Stimulated activated CD4-positive, alpha-beta T cell treated with anti-CD3 and anti-CD28 coated beads, Interleukin-1b, Interleukin-23, amount 100 ng/mL, for 48 hours (primary cell): ENCODE data around the gene UACA.
"Not testable (repeated sequence)": the region's sequence is repeated elsewhere in the genome, so short reads cannot be mapped to it uniquely, and the experiment has no call there.

ENCODE experiments used
- DNase-seq: peaks from one replicate; pipeline ENCODE4 v3.0.0-alpha.2; 2020

The UACA gene

DNA sequence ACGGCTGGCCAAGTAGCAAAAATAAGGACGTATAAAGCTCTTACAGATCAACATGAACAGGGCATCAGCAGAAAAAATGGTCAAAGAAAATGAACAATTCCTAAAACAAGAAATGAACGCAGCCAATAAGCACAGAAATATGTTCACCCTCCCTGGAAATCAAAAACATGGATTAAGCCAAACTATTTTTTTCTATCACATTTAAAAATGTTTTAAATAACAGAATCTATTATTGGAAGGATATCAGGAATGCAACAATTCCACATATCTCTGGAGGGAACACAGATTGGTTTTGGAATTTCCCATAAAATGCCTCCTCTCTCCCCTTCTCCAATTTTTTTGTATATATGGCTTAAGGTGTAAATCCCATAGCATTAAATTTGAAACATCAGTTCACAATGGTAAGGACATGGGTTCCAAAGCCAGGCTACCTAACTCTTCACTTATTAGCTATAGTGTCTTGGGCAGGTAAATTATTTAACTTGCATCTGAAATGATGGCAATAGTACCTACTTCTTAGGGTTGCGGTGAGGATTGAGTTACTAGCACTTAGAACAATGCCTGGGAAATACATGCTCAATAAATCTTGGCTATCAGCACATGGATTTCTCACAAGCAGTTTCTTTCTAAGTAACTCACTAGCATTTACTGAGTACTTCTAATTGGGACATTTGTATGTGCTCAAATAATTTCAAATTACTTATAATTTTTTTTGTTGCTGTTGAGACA is 10.1 kb downstream of the UACA start:
- no peak for DNase-seq

DNA sequence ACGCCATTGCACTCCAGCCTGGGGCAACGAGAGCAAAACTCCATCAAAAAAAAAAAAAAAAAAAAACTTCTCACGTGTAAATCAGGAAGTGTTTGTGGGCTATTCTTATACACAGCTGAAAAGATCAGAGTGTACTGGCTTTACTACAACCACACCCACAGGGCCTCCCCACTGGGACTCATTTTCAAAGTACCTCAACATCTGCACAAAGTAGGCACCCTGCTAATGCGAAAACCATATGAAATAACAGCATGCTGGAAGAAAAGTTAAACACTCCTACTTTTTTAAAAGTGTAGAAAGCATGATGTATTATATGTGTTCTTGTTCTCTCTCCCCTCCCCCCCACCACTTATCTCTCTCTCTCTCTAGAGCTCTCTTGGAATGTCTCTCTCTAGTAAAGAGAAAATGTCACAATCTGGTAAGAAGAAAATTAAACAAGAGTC is 11.1 kb downstream of the UACA start:
- no peak for DNase-seq

DNA sequence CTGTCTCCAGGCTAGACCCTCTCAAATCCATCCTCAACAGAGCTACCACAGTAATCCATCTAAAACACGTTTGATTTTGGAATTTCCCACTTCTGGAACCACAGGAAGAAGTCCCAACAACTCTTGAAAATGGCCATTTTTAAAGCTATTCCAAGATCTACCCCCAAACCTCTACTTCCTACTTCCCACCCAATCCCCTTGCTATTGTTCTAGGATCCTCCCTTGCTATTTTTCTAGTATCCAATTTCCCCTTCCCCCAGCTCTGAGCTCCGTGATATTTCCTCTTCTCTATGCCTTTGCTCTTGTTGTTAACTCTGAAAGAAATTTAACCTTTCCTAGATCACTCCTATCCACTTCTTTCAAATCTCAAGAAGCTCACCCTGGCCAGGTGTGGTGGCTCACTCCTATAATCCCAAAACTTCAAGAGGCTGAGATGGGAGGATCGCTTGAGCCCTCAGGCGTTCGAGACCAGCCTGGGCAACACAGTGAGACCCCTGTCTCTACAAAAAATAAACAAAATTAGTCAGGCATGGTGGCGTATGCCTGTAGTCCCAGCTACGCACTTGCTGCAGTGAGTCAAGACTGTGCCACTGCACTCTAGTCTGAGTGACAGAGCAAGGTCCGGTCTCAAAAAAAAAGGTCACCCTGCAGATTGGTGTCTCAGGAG is 13.0 kb downstream of the UACA start:
- no peak for DNase-seq

DNA sequence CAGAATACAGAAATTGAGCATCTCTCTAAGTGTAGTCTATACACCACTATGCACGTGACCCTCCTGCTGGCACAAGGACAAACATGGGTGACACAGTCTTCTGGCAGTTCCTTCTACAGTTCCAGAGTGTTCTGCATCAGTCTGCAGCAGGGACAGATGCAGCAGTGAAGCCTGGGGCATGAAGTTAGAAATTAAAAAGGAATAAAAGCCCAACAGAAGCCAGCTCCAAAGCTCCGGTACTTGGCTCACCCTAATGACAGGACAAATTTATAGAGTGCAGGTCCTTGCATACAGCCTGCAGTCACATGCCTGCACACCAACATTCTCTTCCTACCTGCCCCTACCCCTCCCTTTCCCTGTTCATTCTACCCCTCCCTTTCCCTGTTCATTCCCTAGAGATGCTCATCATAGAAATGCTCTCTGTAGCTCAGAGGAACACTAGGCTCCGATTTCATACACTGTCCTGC is 15.0 kb downstream of the UACA start:
- no peak for DNase-seq

DNA sequence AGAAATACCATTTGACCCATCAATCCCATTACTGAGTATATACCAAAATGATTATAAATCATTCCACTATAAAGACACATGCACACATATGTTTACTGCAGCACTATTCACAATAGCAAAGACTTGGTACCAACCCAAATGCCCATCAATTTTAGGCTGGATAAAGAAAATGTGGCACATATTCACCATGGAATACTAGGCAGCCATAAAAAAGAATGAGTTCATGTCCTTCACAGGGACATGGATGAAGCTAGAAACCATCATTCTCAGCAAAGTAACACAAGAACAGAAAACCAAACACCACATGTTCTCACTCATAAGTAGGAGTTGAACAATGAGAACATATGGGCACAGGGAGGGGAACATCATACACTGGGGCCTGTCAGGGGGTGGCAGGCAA is 16.8 kb downstream of the UACA start:
- not testable (repeated sequence) for DNase-seq

DNA sequence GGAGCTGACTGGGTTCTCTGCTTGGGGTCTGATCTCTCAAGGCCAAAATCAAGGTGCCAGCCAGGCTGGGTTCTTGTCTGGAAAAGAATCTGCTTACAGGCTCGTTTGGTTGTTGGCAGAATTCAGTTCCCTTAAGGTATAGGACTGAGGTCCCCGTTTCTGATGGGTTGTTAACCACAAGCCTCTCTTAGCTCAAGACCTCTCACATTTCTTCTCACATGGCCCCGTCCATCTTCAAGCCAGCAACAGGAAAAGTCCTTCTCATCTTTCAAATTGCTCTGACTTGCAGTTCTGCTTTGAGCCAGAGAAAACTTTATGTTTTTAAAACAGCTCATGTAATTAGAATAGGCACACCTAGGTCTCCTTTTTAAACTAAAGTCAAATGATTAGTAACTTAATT is 20.4 kb downstream of the UACA start:
- no peak for DNase-seq

DNA sequence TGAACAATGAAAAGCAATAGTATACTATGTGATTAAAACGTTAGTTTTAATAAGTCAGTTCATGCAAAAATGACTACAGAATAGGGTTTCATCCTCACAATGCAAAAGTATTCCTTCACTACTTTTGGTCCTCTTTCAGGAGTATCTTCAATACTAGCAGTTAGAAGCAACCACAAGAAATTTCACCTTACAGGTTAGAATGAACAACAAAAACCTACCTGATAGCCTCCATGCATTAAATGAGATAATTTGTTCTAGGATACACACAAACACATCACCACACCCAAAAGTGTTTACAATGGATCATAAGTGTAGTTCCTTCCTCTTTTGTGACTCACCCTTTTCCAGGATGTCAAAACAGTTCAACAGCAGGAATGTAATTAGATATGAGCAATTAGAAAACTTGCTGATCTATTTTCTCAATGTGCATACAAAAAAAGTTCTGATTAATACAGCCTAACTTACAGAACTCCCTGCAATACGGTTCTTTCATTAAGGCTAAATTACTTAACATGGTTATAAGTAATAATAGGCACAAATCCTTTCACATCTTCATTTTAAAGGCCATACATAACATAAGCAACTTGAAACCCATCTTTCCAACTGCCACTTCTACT is 21.6 kb downstream of the UACA start:
- no peak for DNase-seq

DNA sequence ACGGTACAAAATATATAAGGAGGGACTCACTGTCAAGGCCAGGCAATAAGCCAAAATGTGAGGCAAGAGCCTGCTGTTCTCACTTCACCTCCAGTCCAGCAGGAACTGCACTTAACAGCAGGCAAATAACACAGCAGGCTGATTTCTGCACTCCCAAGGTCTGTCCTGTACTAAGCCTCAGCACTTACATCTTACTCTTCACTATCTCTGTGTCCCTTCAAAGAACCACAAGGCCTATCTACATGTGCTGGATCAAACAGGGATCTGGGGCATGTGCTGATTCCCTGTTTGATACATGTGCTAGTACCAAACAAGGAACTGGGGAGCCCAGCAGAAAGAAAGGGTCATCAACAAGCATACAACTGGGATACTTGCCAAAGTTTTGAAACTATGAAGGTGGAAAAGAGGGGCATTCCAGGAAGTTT is 22.2 kb downstream of the UACA start:
- no peak for DNase-seq

DNA sequence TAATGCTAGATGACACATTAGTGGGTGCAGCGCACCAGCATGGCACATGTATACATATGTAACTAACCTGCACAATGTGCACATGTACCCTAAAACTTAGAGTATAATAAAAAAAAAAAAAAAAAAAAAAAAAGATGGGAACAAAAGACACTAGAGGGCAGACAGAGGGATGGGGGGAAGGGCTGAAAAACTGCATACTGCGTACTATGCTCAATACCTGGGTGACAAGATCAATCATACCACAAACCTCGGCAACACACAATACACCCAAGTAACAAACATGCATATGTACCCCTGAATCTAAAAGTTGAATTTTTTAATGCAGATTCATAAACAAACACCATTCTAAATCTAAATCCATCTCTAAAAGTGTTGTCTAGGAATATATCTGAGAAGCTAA is 28.3 kb downstream of the UACA start:
- DNase-seq, result not testable (repeated sequence)

DNA sequence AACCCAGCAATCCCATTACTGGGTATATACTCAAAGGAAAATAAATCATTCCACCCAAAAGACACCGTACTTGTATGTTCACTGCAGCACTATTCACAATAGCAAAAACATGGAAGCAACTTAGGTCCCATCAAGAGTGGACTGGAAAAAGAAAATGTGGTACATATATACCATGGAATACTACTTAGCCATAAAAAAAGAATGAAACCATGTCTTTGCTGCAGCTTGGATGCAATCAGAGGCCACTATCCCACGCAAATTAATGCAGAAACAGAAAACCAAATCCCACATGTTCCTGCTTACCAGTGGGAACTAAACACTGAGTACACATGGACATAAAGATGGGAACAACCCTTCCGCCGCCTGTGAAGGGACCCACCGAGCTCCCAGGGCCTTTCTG is 34.2 kb downstream of the UACA start:
- DNase-seq, result no peak

DNA sequence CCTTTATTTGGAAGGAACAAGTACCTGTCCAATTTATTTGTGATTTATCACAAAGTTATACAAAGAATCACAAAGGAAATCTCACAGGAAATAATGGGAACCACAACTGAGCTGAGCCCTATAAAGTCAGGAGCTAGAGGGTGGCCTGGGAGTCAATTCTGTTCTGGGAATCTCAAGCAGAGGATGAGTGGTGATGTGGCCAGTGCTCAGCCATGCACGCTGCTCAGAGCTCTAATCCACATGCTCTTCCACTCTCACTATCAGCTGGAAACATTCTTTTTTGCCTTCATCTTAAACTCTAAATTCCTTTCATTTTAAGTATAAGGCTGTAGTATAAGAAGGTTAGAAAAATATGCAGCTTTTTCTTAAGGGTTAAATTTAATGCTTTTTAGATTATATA is 36.6 kb downstream of the UACA start:
- no peak for DNase-seq

DNA sequence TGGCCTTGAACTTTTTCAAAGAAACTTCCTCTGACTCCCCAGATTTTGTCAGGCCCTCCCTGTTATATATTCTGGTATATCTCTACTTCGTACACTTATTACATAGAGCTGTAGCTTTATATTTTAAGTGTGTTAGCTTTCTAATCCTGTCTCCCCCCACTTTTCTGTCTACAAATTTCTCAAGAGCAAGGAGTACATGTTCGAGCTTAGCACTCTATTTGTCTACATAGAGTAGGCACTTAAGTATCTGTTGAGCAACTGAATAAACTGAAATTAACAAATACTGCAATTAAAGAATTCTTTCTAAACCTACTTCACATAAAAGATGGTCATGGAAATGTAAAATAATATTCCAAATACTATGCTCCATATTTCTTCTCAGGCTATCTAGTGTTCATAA is 39.4 kb downstream of the UACA start:
- no peak for DNase-seq

DNA sequence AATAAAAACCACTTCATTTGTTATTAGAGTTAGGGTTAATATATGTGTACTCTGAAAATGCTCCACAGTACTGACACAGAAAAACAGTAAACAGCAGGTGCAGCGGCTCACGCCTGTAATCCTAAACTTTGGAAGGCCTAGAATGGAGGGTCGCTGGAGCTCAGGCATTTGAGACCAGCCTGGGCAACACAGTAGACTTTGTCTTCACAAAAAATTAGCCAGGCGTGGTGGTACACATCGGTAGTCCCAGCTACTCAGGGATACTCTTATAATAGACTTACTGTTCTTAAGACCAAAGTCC is 40.3 kb downstream of the UACA start:
- no peak for DNase-seq

DNA sequence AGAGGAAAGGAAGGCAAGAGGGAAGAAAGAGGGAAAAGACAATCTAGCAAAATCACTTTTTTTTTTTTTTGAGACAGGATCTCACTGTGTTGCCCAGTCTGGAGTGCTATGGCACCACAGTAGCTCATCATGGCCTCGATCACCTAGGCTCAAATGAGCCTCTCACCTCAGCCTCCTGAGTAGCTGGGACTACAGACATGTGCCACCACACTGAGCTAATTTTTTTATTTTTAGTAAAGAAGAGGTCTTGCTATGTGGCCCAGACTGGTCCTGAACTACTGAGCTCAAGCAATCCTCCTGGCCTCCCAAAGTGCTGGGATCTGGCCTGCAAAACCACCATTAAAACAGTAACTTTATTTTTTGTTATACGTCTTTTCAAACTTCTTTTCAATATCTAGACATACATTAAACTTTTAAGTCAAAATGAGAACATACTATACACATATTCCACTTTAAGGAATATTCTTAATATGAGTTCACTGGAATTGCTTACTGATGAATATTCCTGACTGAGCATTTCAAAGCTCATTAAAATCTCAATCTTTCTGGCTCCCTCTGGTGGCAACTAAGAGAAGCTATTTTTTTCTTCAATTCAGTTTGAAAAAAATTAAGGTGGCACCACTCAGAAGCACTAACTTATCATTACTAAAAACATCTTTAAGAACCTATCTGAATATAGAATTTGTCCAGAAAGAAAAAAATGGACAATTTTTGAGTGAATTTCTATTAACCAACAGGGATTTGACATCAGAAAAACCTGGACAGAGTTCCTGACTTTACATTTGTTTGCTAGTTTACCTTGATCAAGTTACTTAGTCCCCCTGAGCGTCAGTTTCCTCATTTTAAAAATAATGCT is 40.9 kb downstream of the UACA start:
- DNase-seq, result no peak

DNA sequence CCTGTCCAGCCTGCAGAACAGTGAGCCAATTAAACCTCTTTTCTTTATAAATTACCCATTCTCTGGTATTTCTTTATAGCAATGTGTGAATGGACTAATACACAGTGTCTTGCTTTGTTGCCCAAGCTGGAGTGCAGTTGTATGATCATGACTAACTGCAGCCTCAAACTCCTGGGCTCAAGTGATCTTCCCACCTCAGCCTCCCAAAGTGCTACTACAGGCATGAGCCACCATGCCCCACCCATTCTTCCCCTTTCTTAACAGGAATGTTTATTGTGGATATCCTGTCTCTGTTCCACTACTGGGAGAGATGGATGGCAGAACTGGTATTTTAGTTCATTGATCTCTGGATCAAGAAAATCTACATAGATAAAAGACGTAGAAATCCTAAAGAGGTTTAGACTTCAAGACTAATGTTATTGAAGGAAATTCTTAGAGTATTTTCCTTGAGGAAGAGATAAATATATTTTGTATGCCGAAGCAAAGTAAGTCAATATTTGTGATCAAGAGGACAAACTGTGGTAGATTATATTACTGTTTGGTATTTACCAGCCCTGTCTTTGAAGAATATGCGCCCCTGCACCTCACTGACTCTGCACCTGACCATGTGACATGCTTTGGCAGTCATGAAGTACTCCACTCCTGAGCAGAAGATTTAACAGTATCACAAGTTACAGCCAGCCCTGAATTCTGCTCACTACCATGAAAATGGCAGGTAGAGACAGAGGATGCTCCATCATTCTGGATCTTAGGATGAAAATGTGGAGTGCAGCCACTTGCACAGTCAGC is 42.9 kb downstream of the UACA start:
- DNase-seq, result no peak

DNA sequence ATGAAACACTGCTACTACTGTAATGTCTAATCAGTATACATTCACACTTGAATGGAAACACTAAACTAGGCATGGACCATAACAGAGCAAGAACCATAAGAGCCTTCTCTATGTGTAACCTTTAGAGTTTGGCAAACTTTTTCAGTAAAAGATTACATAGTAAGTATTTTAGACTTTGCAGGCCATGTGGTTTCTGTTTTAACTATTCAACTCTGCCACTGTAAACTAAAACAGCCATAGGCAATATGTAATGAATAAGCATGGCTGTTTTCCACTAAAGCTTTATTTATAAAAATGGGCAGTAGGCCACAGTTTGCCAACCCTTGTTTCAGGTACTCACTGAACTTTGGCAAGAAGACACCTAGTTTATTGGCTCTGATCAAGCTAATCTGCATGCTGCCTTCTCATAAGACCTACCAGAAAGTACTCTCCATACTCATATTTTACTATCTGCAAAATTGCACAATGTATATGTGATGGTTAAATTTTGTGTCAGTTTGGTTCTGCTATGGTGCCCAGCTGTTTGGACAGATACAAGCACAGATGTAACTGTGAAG is 46.0 kb downstream of the UACA start:
- no peak for DNase-seq

DNA sequence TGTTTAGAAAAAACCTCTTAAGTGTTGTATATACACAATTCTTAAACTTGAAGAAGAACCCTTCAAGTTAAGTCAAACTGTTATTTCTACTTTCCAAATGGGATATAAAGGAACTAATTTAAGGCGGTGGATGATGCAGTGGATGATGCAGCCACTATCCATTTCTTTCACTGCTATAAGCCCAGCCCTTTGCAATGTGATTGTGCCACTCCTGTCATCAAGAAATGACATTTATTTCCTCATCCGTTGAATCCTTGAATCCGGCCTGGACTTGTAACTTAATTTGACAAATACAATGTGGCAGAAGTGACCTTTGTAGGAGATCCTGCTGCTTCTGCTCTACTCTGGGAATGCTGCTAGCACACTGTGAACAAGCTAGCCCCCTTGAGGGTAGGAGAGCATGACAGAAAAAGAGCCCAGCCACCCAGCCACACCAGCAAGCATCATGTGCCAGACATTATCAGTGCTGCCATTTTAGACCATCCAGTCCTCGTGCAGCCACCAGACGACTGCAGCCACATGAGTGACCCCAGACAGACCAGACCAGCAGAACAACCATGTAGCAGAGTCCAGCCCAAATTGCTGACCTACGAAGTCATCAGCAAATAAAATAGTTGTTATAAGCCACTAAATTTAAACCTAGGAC is 47.4 kb downstream of the UACA start:
- no peak for DNase-seq

DNA sequence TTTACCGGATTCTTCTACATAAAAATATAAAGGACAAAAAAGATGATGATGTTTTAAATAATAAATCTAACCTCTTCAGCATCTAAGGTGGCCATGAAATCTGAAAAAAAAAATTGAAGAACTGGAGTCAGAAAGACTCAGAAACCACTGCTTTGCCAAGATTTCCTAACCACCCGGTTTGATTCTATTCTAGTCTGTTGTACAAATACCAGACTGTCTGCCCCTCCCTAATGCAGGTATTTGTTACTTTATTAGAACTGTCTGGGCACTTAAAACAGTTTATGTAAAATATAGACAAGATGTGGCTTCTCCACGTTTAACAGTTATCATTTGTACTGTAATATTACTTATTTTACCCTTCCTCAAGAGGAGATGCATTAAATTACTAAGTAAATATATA is 48.8 kb downstream of the UACA start:
- DNase-seq, result no peak

DNA sequence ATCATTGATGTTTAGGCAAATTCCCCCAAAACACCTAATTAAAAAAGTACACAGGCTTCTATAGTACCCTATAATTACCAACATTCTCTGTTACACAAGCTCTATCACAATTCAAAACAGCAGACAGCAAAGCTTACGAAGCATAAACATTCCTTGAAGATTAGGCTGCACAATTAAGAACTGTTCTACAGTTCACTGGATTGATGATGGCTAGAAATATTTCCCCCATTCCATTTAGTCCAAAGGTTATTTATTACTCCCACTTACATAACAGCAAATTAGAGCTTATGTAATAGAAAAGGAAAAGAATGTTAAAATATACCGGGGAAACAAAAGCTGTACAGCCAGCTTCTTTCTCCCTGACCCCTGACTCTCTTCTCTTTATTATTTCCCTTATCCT is 49.3 kb downstream of the UACA start:
- no peak for DNase-seq

DNA sequence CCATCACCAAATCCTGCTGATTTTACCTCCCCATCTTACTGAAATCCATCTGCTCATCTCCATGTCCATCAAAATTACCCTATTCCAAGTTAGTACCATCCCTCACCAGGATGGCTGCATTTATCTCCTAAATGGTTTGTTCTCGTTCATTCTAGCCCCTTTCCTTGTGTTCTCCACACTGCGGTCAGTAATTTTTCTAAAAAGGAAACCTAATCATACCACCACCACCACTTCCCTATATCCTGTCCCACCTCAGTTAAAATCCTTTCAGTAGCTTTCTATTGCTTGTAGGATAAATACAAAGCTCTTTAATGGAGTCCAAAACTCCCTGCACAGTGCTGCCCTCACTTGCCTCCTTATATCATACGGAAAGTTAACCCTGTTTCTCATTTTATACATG is 51.1 kb downstream of the UACA start:
- no peak for DNase-seq

DNA sequence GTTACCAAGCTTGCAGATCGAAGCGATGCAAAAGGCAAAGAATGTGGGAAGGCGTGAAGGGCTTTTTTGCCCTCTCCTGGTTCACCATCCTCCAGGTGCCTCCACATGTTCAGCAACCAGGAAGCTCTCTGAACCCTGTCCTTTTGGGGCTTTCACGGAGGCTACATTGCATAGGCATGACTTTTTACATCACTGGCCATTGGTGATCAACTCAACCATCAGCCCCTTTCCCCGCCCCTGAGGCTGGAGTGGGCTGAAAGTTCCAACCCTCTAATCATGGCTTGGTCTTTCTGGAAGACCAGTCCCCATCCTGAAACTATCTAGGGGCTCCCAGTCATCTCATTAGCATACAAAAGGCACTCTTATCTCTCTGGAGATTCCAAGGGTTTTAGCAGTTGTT is 52.6 kb downstream of the UACA start:
- DNase-seq, result no peak

DNA sequence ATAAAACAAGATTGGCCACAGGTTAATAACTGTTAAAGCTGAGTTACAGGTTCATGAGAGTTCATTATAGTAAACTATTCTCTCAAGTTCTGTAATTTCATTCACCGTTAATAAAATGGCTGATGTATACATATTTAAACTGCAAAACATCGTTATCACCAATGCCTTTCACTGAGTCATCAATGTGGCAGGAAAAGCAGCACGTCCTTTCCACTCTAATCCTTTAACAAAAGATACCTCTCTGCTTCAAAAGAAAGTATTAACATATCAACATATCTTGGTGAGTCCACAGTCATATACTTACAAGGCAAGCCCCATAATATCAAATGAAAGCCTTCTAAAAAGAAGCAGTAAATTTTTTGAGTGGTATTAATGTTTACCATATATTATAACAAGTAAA is 54.5 kb downstream of the UACA start:
- no peak for DNase-seq
